GM12878 (cell line): ENCODE results near the gene NR2F6. TPM values are rescaled to one million over a fixed set of nuclear protein-coding genes. Genes with fewer than 3 reads are reported as not detected.

Experiments
- ATAC-seq: fragments of 200-7000 bp; cut with Tn5 transposase; 3 replicates; pipeline ENCODE4 v1.9.1; 2020; ENCODE audit warnings: mild to moderate bottlenecking, moderate library complexity
- BruUV-seq: library from RNA; stranded (reverse); fragments of 400-500 nt; replicated peaks from 2 replicates; lab custom pipeline; 2021; lab: Mats Ljungman, UMichigan
- CTCF ChIA-PET: fragments of 300-600 bp; sonication (Branson Sonifier 250); formaldehyde crosslinking; extraction: SDS; loops from one replicate; lab custom pipeline; 2021; ENCODE audit warnings: inconsistent platforms; lab: Yijun Ruan, JAX
- POLR2A ChIA-PET: fragments of 350-600 bp; formaldehyde crosslinking; extraction: SDS; loops from one replicate; lab custom pipeline; 2021; ENCODE audit warnings: inconsistent platforms; lab: Charles Lee
- RAD21 ChIA-PET: fragments of 300-600 bp; sonication (Branson Sonifier 250); formaldehyde crosslinking; loops from one replicate; lab custom pipeline; 2023; ENCODE audit warnings: antibody characterized with exemption; ENCODE audit not compliant: unreplicated experiment; lab: Charles Lee
- SMC1A ChIA-PET: fragments of 300-600 bp; sonication (Branson Sonifier 250); formaldehyde crosslinking; loops from one replicate; lab custom pipeline; 2023; ENCODE audit not compliant: unreplicated experiment, uncharacterized antibody; lab: Charles Lee
- DNase-seq: peaks from one replicate; pipeline ENCODE4 v3.0.0-alpha.2; 2011; ENCODE audit warnings: low read depth, low spot score
- FAIRE-seq: peaks from 3 replicates; lab custom pipeline; 2011; peaks lifted over from hg19 to GRCh38; lab: Jason Lieb, UNC
- H2AFZ ChIP-seq: 2 replicates; pipeline ENCODE4 v1.6.0; 2011; ENCODE audit warnings: low read depth, low read length, control low read depth; ENCODE audit not compliant: control insufficient read depth
- H3K27ac ChIP-seq: 2 replicates; pipeline ENCODE4 v1.5.1; 2011; ENCODE audit warnings: control low read depth; ENCODE audit not compliant: control insufficient read depth, insufficient read depth
- H3K27me3 ChIP-seq, 2 experiments: replicated peaks in 1 of 2; 2 replicates each; pipeline versions ENCODE4 v1.6.0 to v1.6.1; 2011; ENCODE audit warnings: low read length in 1 of 2; ENCODE audit not compliant: control insufficient read depth in 2 of 2, insufficient read depth in 2 of 2
- H3K36me3 ChIP-seq, 2 experiments: 2 replicates each; pipeline ENCODE4 v1.5.1; 2011; ENCODE audit warnings: low read length in 1 of 2; ENCODE audit not compliant: control insufficient read depth in 2 of 2, insufficient read depth in 2 of 2
- H3K4me1 ChIP-seq: 2 replicates; pipeline ENCODE4 v1.6.1; 2011; ENCODE audit warnings: mild to moderate bottlenecking, low read length, moderate library complexity, mixed read lengths; ENCODE audit not compliant: control insufficient read depth, insufficient read depth
- H3K4me2 ChIP-seq: 2 replicates; pipeline ENCODE4 v1.6.0; 2011; ENCODE audit warnings: control low read depth; ENCODE audit not compliant: control insufficient read depth, insufficient read depth
- H3K4me3 ChIP-seq: fragments of 200-600 bp; sonication (generic); 2 replicates; pipeline ENCODE4 v1.5.1; 2016
- H3K79me2 ChIP-seq: 2 replicates; pipeline ENCODE4 v1.6.0; 2011; ENCODE audit warnings: low read length; ENCODE audit not compliant: control insufficient read depth, insufficient read depth
- H3K9ac ChIP-seq: 2 replicates; pipeline ENCODE4 v1.8.0; 2011; ENCODE audit warnings: low read length, control low read depth, mixed read lengths; ENCODE audit not compliant: control insufficient read depth, insufficient read depth
- H3K9me3 ChIP-seq: replicated peaks from 3 replicates; pipeline ENCODE4 v1.5.1; 2011; ENCODE audit warnings: mild to moderate bottlenecking, low read length; ENCODE audit not compliant: control insufficient read depth, insufficient read depth
- H4K20me1 ChIP-seq: 2 replicates; pipeline ENCODE4 v1.6.0; 2011; ENCODE audit not compliant: control insufficient read depth, insufficient read depth
- NFIC ChIP-seq: IDR thresholded peaks from 2 replicates; pipeline ENCODE4 v1.6.1; 2012; ENCODE audit warnings: low read depth, mild to moderate bottlenecking, inconsistent platforms, low read length, moderate library complexity
- NFYB ChIP-seq: IDR thresholded peaks from 2 replicates; pipeline ENCODE4 v1.6.1; 2011; ENCODE audit warnings: low read depth, mild to moderate bottlenecking, low read length, improper control_type of control experiment, moderate library complexity; ENCODE audit not compliant: insufficient read depth
- SP1 ChIP-seq: IDR thresholded peaks from one replicate; pipeline ENCODE4 v1.6.1; 2011; ENCODE audit warnings: low read depth, low read length
- SUPT20H ChIP-seq: IDR thresholded peaks from 2 replicates; pipeline ENCODE4 v1.6.1; 2011; ENCODE audit warnings: low read depth, mild to moderate bottlenecking, low read length, moderate library complexity, borderline replicate concordance; ENCODE audit not compliant: control insufficient read depth
- WGBS: methylation state at CpG from one replicate; pipeline ENCODE4 v1.1.6; 2016; ENCODE audit warnings: low lambda C conversion rate; ENCODE audit not compliant: insufficient replicate concordance, insufficient coverage; ENCODE audit errors: missing lambda C conversion rate; 5-methylcytosine and 5-hydroxymethylcytosine counted together
- in situ Hi-C: fragments of 300-500 bp; cut with MboI; formaldehyde crosslinking; loops from 9 replicates; pipeline ENCODE4 v1.14.3; 2018; ENCODE audit warnings: mixed read lengths
- intact Hi-C: fragments of 100-400 bp; cut with micrococcal nuclease; formaldehyde crosslinking; loops from one replicate; pipeline ENCODE4 v1.14.2; 2022; ENCODE audit not compliant: unreplicated experiment
- polyA plus RNA-seq, 11 experiments: library from polyadenylated mRNA; depleted of rRNA in 4 of 11; unstranded in 6 of 11; stranded (reverse) in 5 of 11; fragments of >200 nt; fragmentation: Nextera tagmentation in 4 of 11; fragmentation: Illumina TruSeq in 1 of 11; extraction: Ambion mirVana in 4 of 11; extraction: Trizol in 1 of 11; gene quantifications; 1 replicate in 1 of 11; 2 replicates in 10 of 11; pipeline versions ENCODE4 v1.2.1 to v1.2.3, GENCODE V29; 2011 to 2016; ENCODE audit warnings: inconsistent platforms in 2 of 11, missing spikeins in 2 of 11, low read depth in 1 of 11
- total RNA-seq, 4 experiments: library from RNA; depleted of rRNA in 3 of 4; stranded (reverse); fragments of >200 nt in 3 of 4; fragmentation: Illumina TruSeq in 1 of 4; extraction: Trizol in 1 of 4; gene quantifications; 2 replicates each; pipeline versions ENCODE4 v1.2.1 to v1.2.3, GENCODE V29; 2013 to 2021
- TF ChIP-seq, protein P1 (sequence below): fragments of 450-650 bp; IDR thresholded peaks from 2 replicates; pipeline ENCODE4 v1.6.1; 2018; ENCODE audit warnings: mild to moderate bottlenecking, low read depth, moderate library complexity; ENCODE audit not compliant: partially characterized antibody
- TF ChIP-seq, protein P2 (sequence below): IDR thresholded peaks from 2 replicates; pipeline ENCODE4 v1.6.1; 2011; ENCODE audit warnings: mild to moderate bottlenecking, low read depth, low read length, moderate library complexity; ENCODE audit not compliant: insufficient replicate concordance
- TF ChIP-seq, protein P3 (sequence below): fragments of 450-650 bp; IDR thresholded peaks from 2 replicates; pipeline ENCODE4 v1.6.1; 2016; ENCODE audit warnings: mild to moderate bottlenecking

NR2F6 gene
- total and polyA plus RNA-seq, 10 of the 15 experiments (the other 5 are each of a cell fraction or from before 2014, with no cell fraction given) = 0.18 to 15.5 (median 6.1) TPM

DNA sequence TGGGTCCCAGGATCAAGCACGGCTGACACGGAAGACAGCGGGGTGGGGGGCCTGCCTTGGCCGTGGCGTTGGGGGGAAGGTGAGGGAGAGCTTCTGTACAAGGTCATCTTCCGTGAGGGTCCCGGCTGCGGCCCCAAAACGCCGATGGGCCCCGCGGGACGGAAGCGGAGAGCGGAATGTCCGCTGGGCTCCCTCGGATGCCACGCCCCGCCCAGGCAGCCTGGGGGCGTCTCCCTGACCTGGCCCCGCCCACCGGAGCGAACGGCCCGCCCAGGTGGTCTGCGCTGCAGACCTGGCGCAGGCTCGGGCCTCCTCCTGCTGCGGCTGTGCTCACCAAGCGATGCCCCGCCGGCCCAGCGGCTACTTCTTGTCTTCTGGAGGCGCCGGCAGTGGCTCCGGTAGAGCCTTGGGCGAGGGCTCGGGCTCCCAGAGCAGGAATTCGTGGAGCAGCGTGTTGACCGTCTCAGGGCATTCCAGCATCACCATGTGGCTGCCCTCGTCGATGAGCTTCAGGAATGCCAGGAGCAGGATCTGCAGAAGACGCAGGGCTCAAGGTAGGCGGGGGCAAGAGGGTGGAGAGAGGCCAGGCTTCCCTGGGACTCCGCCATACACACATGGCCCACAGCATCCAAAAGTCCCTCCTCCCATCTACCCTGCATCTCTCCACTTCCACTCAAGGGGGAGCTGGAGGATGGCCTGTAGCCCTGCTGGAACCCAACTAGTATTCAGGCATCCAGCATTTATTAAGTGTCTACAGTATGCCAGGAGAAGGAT lies 46.8 kb upstream of the NR2F6 start (continued):
- TF ChIP-seq, protein P1, sequence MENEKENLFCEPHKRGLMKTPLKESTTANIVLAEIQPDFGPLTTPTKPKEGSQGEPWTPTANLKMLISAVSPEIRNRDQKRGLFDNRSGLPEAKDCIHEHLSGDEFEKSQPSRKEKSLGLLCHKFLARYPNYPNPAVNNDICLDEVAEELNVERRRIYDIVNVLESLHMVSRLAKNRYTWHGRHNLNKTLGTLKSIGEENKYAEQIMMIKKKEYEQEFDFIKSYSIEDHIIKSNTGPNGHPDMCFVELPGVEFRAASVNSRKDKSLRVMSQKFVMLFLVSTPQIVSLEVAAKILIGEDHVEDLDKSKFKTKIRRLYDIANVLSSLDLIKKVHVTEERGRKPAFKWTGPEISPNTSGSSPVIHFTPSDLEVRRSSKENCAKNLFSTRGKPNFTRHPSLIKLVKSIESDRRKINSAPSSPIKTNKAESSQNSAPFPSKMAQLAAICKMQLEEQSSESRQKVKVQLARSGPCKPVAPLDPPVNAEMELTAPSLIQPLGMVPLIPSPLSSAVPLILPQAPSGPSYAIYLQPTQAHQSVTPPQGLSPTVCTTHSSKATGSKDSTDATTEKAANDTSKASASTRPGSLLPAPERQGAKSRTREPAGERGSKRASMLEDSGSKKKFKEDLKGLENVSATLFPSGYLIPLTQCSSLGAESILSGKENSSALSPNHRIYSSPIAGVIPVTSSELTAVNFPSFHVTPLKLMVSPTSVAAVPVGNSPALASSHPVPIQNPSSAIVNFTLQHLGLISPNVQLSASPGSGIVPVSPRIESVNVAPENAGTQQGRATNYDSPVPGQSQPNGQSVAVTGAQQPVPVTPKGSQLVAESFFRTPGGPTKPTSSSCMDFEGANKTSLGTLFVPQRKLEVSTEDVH = no peak

DNA sequence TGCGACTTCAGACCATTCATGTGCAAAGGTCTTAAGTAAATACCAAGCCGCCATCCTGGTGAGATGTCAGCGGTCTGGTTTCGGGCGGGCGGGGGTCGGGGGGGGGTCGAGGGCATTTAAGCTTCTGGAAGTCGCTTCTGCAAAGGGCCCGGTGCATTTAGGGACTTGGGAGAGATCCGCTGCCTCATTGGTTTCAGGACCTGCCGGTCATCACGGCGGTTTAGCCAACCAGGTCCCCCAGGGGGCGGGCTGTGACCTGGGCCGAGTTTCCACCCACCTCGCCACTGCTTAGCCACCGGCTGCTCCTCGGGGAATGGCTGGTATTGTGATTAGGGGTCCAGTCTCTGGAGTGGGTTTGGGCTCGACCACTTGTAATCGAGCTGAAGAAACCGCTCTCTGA lies 43.8 kb upstream of the NR2F6 start:
- Histone ChIP-seq H3K36me3 (no peaks in the 10 kb centered on the region; a peak in 1 of 4 replicates), H3K79me2 (no peaks in the 10 kb centered on the region; the same call in 1 of the 2 replicates), H4K20me1 (no peaks in the 10 kb centered on the region), H3K27me3 (no peaks in the 10 kb centered on the region), H3K27ac (no peak overlapping the region), H3K4me2 (no peak overlapping the region), H3K4me3 (no peak overlapping the region), H3K4me1 (peaks cover 4% of the 10 kb centered on the region; the same call in 1 of the 2 replicates), H2AFZ (peak overlapping the region; percentile 66), H3K9me3 (no peaks in the 10 kb centered on the region; the same call in 2 of the 3 replicates), H3K9ac (no peak overlapping the region)
- in situ Hi-C loops = loop anchor here (5.0 kb wide), 1 partner anchor 217 kb away; no protein-coding TSS in a partner anchor
- ChIA-PET POLR2A (interaction anchor here (0.7 kb wide), 1 partner anchor 45 kb away, joined by 3 read pairs; no protein-coding TSS in a partner anchor), SMC1A (no interaction called here), CTCF (interaction anchor here (0.6 to 6.5 kb wide), 3 partner anchors 8 to 103 kb away, joined by 3 to 81 read pairs (median 6); no protein-coding TSS in a partner anchor), RAD21 (no interaction called here)
- peak; percentile 39 for ATAC-seq
- no TSS peak for BruUV-seq
- TF ChIP-seq NFIC (no peak), NFYB (peak; percentile 90), SUPT20H (no peak), SP1 (peak; percentile 88)
- TF ChIP-seq, protein P2, sequence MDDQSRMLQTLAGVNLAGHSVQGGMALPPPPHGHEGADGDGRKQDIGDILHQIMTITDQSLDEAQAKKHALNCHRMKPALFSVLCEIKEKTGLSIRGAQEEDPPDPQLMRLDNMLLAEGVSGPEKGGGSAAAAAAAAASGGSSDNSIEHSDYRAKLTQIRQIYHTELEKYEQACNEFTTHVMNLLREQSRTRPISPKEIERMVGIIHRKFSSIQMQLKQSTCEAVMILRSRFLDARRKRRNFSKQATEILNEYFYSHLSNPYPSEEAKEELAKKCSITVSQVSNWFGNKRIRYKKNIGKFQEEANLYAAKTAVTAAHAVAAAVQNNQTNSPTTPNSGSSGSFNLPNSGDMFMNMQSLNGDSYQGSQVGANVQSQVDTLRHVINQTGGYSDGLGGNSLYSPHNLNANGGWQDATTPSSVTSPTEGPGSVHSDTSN = peak; percentile 95
- TF ChIP-seq, protein P3, sequence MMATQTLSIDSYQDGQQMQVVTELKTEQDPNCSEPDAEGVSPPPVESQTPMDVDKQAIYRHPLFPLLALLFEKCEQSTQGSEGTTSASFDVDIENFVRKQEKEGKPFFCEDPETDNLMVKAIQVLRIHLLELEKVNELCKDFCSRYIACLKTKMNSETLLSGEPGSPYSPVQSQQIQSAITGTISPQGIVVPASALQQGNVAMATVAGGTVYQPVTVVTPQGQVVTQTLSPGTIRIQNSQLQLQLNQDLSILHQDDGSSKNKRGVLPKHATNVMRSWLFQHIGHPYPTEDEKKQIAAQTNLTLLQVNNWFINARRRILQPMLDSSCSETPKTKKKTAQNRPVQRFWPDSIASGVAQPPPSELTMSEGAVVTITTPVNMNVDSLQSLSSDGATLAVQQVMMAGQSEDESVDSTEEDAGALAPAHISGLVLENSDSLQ = peak; percentile 96
- no peak for DNase-seq
- intact Hi-C loops = no loop called here
- no peak for FAIRE-seq
- WGBS = 13% methylated on average over 20 of the region's 22 CpGs
